GM23338 (cell line): ENCODE data around the gene ADGRB3. TPM values are rescaled to one million over a fixed set of nuclear protein-coding genes. Genes with fewer than 3 reads are reported as not detected.

ENCODE experiments used
- ATAC-seq: fragments of 200-7000 bp; cut with Tn5 transposase; 3 replicates; pipeline ENCODE4 v1.9.1; 2020
- DNase-seq: peaks from one replicate; pipeline ENCODE4 v3.0.0-alpha.2; 2015; ENCODE audit warnings: low spot score
- H2AFZ ChIP-seq: fragments of 200-600 bp; sonication (generic); 2 replicates; pipeline ENCODE4 v1.8.0; 2016; ENCODE audit warnings: antibody characterized with exemption, mild to moderate bottlenecking, moderate library complexity
- H3F3A ChIP-seq: fragments of 200-600 bp; sonication (generic); replicated peaks from 2 replicates; pipeline ENCODE4 v1.8.0; 2017; ENCODE audit warnings: antibody characterized with exemption, mixed run types, low read depth
- H3K27ac ChIP-seq: fragments of 200-600 bp; sonication (generic); 2 replicates; pipeline ENCODE4 v1.6.1; 2016; ENCODE audit warnings: low read depth
- H3K27me3 ChIP-seq: fragments of 200-600 bp; sonication (generic); 2 replicates; pipeline ENCODE4 v1.8.0; 2016; ENCODE audit warnings: mild to moderate bottlenecking, mixed run types, moderate library complexity; ENCODE audit not compliant: insufficient read depth
- H3K36me3 ChIP-seq: fragments of 200-600 bp; sonication (generic); 2 replicates; pipeline ENCODE4 v1.8.0; 2016; ENCODE audit warnings: mild to moderate bottlenecking; ENCODE audit not compliant: insufficient read depth
- H3K4me1 ChIP-seq: fragments of 200-600 bp; sonication (generic); 2 replicates; pipeline ENCODE4 v1.8.0; 2016; ENCODE audit warnings: mild to moderate bottlenecking, moderate library complexity; ENCODE audit not compliant: insufficient read depth
- H3K4me2 ChIP-seq: fragments of 200-600 bp; sonication (generic); 2 replicates; pipeline ENCODE4 v1.7.1; 2017; ENCODE audit warnings: mixed run types
- H3K4me3 ChIP-seq: fragments of 200-600 bp; sonication (generic); 2 replicates; pipeline ENCODE4 v1.6.1; 2016; ENCODE audit warnings: mixed run types
- H3K79me2 ChIP-seq: fragments of 200-600 bp; sonication (generic); replicated peaks from 2 replicates; pipeline ENCODE4 v1.8.0; 2017; ENCODE audit warnings: mild to moderate bottlenecking; ENCODE audit not compliant: insufficient read depth
- H3K9me2 ChIP-seq: fragments of 200-600 bp; sonication (generic); 2 replicates; pipeline ENCODE4 v1.8.0; 2017; ENCODE audit not compliant: insufficient read depth
- H4K20me1 ChIP-seq: fragments of 200-600 bp; sonication (generic); replicated peaks from 2 replicates; pipeline ENCODE4 v1.8.0; 2017; ENCODE audit warnings: mild to moderate bottlenecking; ENCODE audit not compliant: insufficient read depth
- H3K27ac Mint-ChIP-seq: 2 replicates; pipeline ENCODE4 v1.8.0; 2020; ENCODE audit warnings: inconsistent platforms, mild to moderate bottlenecking, moderate library complexity, mixed read lengths
- H3K27me3 Mint-ChIP-seq: 3 replicates; pipeline ENCODE4 v1.8.0; 2022; ENCODE audit warnings: low read depth, mild to moderate bottlenecking, moderate library complexity, mixed read lengths, inconsistent platforms; ENCODE audit not compliant: insufficient read depth, poor library complexity
- H3K36me3 Mint-ChIP-seq: 3 replicates; pipeline ENCODE4 v1.8.0; 2021; ENCODE audit warnings: low read depth, mild to moderate bottlenecking, inconsistent platforms, moderate library complexity, mixed read lengths
- H3K4me1 Mint-ChIP-seq: 3 replicates; pipeline ENCODE4 v1.8.0; 2020; ENCODE audit warnings: mild to moderate bottlenecking, inconsistent platforms, mixed read lengths
- H3K4me3 Mint-ChIP-seq: 3 replicates; pipeline ENCODE4 v1.8.0; 2021; ENCODE audit warnings: moderate library complexity, mild to moderate bottlenecking, inconsistent platforms, mixed read lengths
- H3K9me3 Mint-ChIP-seq: 3 replicates; pipeline ENCODE4 v1.8.0; 2020; ENCODE audit warnings: moderate library complexity, mild to moderate bottlenecking, inconsistent platforms, mixed read lengths
- CREB1 ChIP-seq: fragments of 250-450 bp; sonication (Bioruptor Pico); IDR thresholded peaks from 2 replicates; pipeline ENCODE4 v1.5.0; 2020; ENCODE audit warnings: low read depth, mild to moderate bottlenecking, moderate library complexity
- EZH2 ChIP-seq: fragments of 200-600 bp; sonication (generic); IDR thresholded peaks from one replicate; pipeline ENCODE4 v1.8.0; 2017; ENCODE audit warnings: antibody characterized with exemption, mild to moderate bottlenecking, low read depth; ENCODE audit not compliant: unreplicated experiment
- EZH2phosphoT487 ChIP-seq: fragments of 200-600 bp; sonication (generic); IDR thresholded peaks from one replicate; pipeline ENCODE4 v1.8.1; 2018; ENCODE audit warnings: antibody characterized with exemption; ENCODE audit not compliant: unreplicated experiment
- JUNB ChIP-seq: IDR thresholded peaks from one replicate; pipeline ENCODE4 v1.6.1; 2016; ENCODE audit warnings: antibody characterized with exemption; ENCODE audit not compliant: unreplicated experiment
- NANOG ChIP-seq: IDR thresholded peaks from 2 replicates; pipeline ENCODE4 v1.6.1; 2016; ENCODE audit warnings: antibody characterized with exemption, borderline replicate concordance
- POLR2AphosphoS5 ChIP-seq: IDR thresholded peaks from 2 replicates; pipeline ENCODE4 v1.6.1; 2016; ENCODE audit warnings: antibody characterized with exemption, low read depth
- STAT1 ChIP-seq: IDR thresholded peaks from one replicate; pipeline ENCODE4 v1.6.1; 2016; ENCODE audit warnings: antibody characterized with exemption; ENCODE audit not compliant: unreplicated experiment
- ZNF114 ChIP-seq: fragments of 250-450 bp; sonication (Bioruptor Pico); IDR thresholded peaks from 2 replicates; pipeline ENCODE4 v1.5.0; 2020; ENCODE audit warnings: mild to moderate bottlenecking, moderate library complexity
- ZNF331 ChIP-seq: fragments of 250-450 bp; sonication (Bioruptor Pico); IDR thresholded peaks from 2 replicates; pipeline ENCODE4 v1.5.0; 2020; ENCODE audit warnings: low read depth, mild to moderate bottlenecking, moderate library complexity
- polyA plus RNA-seq: library from polyadenylated mRNA; unstranded; fragments of >200 nt; fragmentation: Nextera tagmentation; extraction: Ambion mirVana; gene quantifications from 2 replicates; pipeline ENCODE4 v1.2.1, GENCODE V29; 2016
- total RNA-seq: library from RNA; depleted of rRNA; stranded (reverse); fragments of >200 nt; shearing (Covaris generic); gene quantifications from 2 replicates; pipeline ENCODE4 v1.2.3, GENCODE V29; 2014
- TF ChIP-seq, protein P1 (sequence below): IDR thresholded peaks from one replicate; pipeline ENCODE4 v1.6.1; 2018; ENCODE audit warnings: antibody characterized with exemption; ENCODE audit not compliant: unreplicated experiment
- TF ChIP-seq, protein P2 (sequence below), 2 experiments: fragments of 200-600 bp in 1 of 2; sonication (generic) in 1 of 2; conservative IDR thresholded peaks; 2 replicates each; pipeline versions ENCODE4 v1.5.1 to v1.6.1; 2016 to 2017; ENCODE audit warnings: antibody characterized with exemption in 2 of 2, low read depth in 2 of 2, mild to moderate bottlenecking in 2 of 2, moderate library complexity in 1 of 2
- TF ChIP-seq, protein P3 (sequence below): fragments of 250-450 bp; sonication (Bioruptor Pico); IDR thresholded peaks from 2 replicates; pipeline ENCODE4 v1.5.0; 2020; ENCODE audit warnings: mild to moderate bottlenecking, moderate library complexity

ADGRB3 gene
- total and polyA plus RNA-seq, 2 experiments from 2014 or later = 0.92 to 4.0 TPM

DNA sequence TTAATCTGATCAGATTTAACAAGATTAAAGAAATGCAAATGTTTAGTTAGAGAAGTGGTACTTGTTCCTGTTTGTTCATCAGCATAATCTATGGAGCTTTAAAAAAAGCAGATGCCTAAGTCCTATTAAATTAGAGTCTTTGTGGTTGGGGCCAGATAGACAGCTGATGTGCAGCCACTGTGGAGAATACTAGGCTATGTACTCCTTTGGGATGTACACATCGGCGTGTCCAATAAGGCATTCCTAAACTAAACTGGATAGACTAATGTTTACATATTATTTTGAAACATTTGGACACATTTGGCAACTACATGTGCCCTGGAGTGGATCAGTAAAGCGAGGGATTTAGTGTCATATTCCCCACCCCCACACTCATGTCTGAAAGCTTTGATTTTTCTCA, 702.2 kb downstream of the ADGRB3 start (continued):
- TF ChIP-seq, protein P1, sequence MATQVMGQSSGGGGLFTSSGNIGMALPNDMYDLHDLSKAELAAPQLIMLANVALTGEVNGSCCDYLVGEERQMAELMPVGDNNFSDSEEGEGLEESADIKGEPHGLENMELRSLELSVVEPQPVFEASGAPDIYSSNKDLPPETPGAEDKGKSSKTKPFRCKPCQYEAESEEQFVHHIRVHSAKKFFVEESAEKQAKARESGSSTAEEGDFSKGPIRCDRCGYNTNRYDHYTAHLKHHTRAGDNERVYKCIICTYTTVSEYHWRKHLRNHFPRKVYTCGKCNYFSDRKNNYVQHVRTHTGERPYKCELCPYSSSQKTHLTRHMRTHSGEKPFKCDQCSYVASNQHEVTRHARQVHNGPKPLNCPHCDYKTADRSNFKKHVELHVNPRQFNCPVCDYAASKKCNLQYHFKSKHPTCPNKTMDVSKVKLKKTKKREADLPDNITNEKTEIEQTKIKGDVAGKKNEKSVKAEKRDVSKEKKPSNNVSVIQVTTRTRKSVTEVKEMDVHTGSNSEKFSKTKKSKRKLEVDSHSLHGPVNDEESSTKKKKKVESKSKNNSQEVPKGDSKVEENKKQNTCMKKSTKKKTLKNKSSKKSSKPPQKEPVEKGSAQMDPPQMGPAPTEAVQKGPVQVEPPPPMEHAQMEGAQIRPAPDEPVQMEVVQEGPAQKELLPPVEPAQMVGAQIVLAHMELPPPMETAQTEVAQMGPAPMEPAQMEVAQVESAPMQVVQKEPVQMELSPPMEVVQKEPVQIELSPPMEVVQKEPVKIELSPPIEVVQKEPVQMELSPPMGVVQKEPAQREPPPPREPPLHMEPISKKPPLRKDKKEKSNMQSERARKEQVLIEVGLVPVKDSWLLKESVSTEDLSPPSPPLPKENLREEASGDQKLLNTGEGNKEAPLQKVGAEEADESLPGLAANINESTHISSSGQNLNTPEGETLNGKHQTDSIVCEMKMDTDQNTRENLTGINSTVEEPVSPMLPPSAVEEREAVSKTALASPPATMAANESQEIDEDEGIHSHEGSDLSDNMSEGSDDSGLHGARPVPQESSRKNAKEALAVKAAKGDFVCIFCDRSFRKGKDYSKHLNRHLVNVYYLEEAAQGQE = no peak
- TF ChIP-seq, protein P2, sequence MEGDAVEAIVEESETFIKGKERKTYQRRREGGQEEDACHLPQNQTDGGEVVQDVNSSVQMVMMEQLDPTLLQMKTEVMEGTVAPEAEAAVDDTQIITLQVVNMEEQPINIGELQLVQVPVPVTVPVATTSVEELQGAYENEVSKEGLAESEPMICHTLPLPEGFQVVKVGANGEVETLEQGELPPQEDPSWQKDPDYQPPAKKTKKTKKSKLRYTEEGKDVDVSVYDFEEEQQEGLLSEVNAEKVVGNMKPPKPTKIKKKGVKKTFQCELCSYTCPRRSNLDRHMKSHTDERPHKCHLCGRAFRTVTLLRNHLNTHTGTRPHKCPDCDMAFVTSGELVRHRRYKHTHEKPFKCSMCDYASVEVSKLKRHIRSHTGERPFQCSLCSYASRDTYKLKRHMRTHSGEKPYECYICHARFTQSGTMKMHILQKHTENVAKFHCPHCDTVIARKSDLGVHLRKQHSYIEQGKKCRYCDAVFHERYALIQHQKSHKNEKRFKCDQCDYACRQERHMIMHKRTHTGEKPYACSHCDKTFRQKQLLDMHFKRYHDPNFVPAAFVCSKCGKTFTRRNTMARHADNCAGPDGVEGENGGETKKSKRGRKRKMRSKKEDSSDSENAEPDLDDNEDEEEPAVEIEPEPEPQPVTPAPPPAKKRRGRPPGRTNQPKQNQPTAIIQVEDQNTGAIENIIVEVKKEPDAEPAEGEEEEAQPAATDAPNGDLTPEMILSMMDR (conservative IDR thresholded peaks at IDR 0.05; ENCODE audit: low read depth in 2 of 2) = no peak
- TF ChIP-seq STAT1 (no peak), JUNB (no peak)

DNA sequence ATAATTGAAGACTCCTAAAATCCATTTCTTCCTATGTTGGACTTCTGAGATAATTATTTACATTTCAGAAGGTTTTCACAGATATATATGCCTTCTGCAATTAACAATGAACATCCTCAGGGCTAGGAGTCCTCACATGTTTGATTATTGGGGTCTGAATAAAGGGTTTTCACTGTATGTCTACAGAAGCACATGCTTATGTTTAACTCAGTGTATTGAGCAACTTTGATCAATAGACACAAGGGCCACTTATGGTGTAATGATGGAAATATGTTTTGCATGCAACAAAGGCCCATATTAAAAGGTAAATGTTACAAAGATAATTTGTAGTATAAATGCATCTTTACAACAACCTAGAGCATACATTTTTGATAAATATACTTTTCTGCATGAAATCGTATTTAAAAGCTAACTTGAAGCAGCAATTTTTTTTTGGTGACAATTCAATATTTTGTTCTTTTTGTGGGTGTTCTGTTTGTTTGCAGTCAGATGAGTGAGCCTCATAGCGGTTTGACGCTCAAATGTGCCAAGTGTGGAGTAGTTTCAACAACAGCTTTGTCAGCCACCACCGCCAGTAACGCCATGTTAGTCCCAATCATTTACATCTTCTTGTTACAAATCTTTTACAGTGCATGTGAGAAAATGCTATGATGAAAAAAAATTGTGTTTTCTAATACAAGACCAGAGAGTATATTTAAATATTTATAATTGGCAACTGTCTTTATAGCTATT, 703.5 kb downstream of the ADGRB3 start:
- Histone ChIP-seq H3K79me2 (no peaks in the 10 kb centered on the region), H3K4me2 (no peak overlapping the region), H3K36me3 (no peaks in the 10 kb centered on the region), H2AFZ (no peak overlapping the region), H3K9me2 (no peaks in the 10 kb centered on the region), H3K27ac (no peak overlapping the region), H3K4me3 (no peak overlapping the region), H3K4me1 (no peaks in the 10 kb centered on the region), H3F3A (no peaks in the 10 kb centered on the region), H4K20me1 (no peaks in the 10 kb centered on the region), H3K27me3 (no peaks in the 10 kb centered on the region)
- Mint-ChIP-seq H3K4me3 (no peak overlapping the region), H3K36me3 (no peaks in the 10 kb centered on the region), H3K27me3 (no peaks in the 10 kb centered on the region), H3K9me3 (no peaks in the 10 kb centered on the region), H3K27ac (no peak overlapping the region), H3K4me1 (no peaks in the 10 kb centered on the region)
- ATAC-seq (no peak), DNase-seq (no peak)
- TF ChIP-seq ZNF331 (no peak), CREB1 (CRISPR knock-in tag) (no peak), EZH2 (no peak), JUNB (no peak), NANOG (no peak), STAT1 (no peak), POLR2AphosphoS5 (no peak), EZH2phosphoT487 (no peak), ZNF114 (CRISPR knock-in tag) (no peak)
- TF ChIP-seq, protein P3, sequence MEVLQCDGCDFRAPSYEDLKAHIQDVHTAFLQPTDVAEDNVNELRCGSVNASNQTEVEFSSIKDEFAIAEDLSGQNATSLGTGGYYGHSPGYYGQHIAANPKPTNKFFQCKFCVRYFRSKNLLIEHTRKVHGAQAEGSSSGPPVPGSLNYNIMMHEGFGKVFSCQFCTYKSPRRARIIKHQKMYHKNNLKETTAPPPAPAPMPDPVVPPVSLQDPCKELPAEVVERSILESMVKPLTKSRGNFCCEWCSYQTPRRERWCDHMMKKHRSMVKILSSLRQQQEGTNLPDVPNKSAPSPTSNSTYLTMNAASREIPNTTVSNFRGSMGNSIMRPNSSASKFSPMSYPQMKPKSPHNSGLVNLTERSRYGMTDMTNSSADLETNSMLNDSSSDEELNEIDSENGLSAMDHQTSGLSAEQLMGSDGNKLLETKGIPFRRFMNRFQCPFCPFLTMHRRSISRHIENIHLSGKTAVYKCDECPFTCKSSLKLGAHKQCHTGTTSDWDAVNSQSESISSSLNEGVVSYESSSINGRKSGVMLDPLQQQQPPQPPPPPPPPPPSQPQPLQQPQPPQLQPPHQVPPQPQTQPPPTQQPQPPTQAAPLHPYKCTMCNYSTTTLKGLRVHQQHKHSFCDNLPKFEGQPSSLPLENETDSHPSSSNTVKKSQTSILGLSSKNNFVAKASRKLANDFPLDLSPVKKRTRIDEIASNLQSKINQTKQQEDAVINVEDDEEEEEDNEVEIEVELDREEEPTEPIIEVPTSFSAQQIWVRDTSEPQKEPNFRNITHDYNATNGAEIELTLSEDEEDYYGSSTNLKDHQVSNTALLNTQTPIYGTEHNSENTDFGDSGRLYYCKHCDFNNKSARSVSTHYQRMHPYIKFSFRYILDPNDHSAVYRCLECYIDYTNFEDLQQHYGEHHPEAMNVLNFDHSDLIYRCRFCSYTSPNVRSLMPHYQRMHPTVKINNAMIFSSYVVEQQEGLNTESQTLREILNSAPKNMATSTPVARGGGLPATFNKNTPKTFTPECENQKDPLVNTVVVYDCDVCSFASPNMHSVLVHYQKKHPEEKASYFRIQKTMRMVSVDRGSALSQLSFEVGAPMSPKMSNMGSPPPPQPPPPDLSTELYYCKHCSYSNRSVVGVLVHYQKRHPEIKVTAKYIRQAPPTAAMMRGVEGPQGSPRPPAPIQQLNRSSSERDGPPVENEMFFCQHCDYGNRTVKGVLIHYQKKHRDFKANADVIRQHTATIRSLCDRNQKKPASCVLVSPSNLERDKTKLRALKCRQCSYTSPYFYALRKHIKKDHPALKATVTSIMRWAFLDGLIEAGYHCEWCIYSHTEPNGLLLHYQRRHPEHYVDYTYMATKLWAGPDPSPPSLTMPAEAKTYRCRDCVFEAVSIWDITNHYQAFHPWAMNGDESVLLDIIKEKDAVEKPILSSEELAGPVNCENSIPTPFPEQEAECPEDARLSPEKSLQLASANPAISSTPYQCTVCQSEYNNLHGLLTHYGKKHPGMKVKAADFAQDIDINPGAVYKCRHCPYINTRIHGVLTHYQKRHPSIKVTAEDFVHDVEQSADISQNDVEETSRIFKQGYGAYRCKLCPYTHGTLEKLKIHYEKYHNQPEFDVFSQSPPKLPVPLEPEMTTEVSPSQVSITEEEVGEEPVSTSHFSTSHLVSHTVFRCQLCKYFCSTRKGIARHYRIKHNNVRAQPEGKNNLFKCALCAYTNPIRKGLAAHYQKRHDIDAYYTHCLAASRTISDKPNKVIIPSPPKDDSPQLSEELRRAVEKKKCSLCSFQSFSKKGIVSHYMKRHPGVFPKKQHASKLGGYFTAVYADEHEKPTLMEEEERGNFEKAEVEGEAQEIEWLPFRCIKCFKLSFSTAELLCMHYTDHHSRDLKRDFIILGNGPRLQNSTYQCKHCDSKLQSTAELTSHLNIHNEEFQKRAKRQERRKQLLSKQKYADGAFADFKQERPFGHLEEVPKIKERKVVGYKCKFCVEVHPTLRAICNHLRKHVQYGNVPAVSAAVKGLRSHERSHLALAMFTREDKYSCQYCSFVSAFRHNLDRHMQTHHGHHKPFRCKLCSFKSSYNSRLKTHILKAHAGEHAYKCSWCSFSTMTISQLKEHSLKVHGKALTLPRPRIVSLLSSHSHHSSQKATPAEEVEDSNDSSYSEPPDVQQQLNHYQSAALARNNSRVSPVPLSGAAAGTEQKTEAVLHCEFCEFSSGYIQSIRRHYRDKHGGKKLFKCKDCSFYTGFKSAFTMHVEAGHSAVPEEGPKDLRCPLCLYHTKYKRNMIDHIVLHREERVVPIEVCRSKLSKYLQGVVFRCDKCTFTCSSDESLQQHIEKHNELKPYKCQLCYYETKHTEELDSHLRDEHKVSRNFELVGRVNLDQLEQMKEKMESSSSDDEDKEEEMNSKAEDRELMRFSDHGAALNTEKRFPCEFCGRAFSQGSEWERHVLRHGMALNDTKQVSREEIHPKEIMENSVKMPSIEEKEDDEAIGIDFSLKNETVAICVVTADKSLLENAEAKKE (CRISPR knock-in tag) = no peak
